K562 (cell line): ENCODE results near the gene DNAH1. TPM values are rescaled to one million over a fixed set of nuclear protein-coding genes. Genes with fewer than 3 reads are reported as not detected.

Experiments used
- CEBPG ChIP-seq, 3 experiments: fragments of 200-800 bp in 1 of 3; sonication (Bioruptor generic) in 1 of 3; sonication (generic) in 1 of 3; formaldehyde crosslinking in 1 of 3; IDR thresholded peaks in 2 of 3; conservative IDR thresholded peaks in 1 of 3; 2 replicates each; pipeline versions ENCODE4 v1.6.1 to v1.8.0; 2016 to 2022; ENCODE audit warnings: missing compliant biosample characterization in 2 of 3, missing genetic modification characterization in 2 of 3, mild to moderate bottlenecking in 1 of 3, missing genetic modification reagents in 1 of 3
- GATA2 ChIP-seq: sonication (generic); formaldehyde crosslinking; IDR thresholded peaks from 2 replicates; pipeline ENCODE4 v1.4.0; 2020; ENCODE audit warnings: mild to moderate bottlenecking, missing genetic modification reagents
- IRF9 ChIP-seq: fragments of 450-650 bp; IDR thresholded peaks from 2 replicates; pipeline ENCODE4 v1.6.1; 2016; ENCODE audit warnings: missing biosample characterization, missing genetic modification characterization
- MBD2 ChIP-seq: sonication (generic); IDR thresholded peaks from 2 replicates; pipeline ENCODE4 v1.6.1; 2016; ENCODE audit warnings: low read depth, borderline replicate concordance
- MED1 ChIP-seq: sonication (generic); formaldehyde crosslinking; IDR thresholded peaks from 2 replicates; pipeline ENCODE4 v1.8.1; 2023; ENCODE audit warnings: missing genetic modification reagents, borderline replicate concordance
- MTA2 ChIP-seq: fragments of 450-650 bp; IDR thresholded peaks from 2 replicates; pipeline ENCODE4 v1.6.1; 2016; ENCODE audit warnings: low read depth
- NFE2 ChIP-seq: IDR thresholded peaks from 2 replicates; pipeline ENCODE4 v1.6.1; 2014; ENCODE audit warnings: antibody characterized with exemption, low read depth
- OTX1 ChIP-seq: fragments of 450-650 bp; formaldehyde crosslinking; IDR thresholded peaks from 2 replicates; pipeline ENCODE4 v1.4.0; 2022; ENCODE audit warnings: mild to moderate bottlenecking
- PRDM10 ChIP-seq: fragments of 450-650 bp; IDR thresholded peaks from 2 replicates; pipeline ENCODE4 v1.6.1; 2018; ENCODE audit not compliant: partially characterized antibody
- PREB ChIP-seq: sonication (generic); formaldehyde crosslinking; IDR thresholded peaks from 2 replicates; pipeline ENCODE4 v1.8.1; 2023; ENCODE audit warnings: mild to moderate bottlenecking, missing genetic modification reagents
- RBM15 ChIP-seq: fragments of 200-400 bp; formaldehyde crosslinking; IDR thresholded peaks from 2 replicates; pipeline ENCODE4 v1.6.1; 2018; ENCODE audit warnings: mild to moderate bottlenecking, low read length, moderate library complexity; ENCODE audit not compliant: insufficient read depth
- RFX5 ChIP-seq: IDR thresholded peaks from 2 replicates; pipeline ENCODE4 v1.6.1; 2011; ENCODE audit warnings: low read depth, mild to moderate bottlenecking, improper control_type of control experiment, low read length
- SMAD4 ChIP-seq: fragments of 250-450 bp; sonication (Bioruptor Pico); conservative IDR thresholded peaks from 2 replicates; pipeline ENCODE4 v1.8.0; 2021; ENCODE audit warnings: inconsistent platforms, mild to moderate bottlenecking, moderate library complexity
- SMARCC2 ChIP-seq: fragments of 450-650 bp; IDR thresholded peaks from 2 replicates; pipeline ENCODE4 v1.6.1; 2017; ENCODE audit warnings: antibody characterized with exemption, moderate library complexity, mild to moderate bottlenecking, low read depth
- SRSF3 ChIP-seq: fragments of 200-400 bp; formaldehyde crosslinking; IDR thresholded peaks from 2 replicates; pipeline ENCODE4 v1.6.1; 2016; ENCODE audit warnings: mild to moderate bottlenecking, low read length, moderate library complexity; ENCODE audit not compliant: insufficient read depth
- U2AF1 ChIP-seq: fragments of 200-400 bp; formaldehyde crosslinking; optimal IDR thresholded peaks from 2 replicates; pipeline ENCODE3; 2017; ENCODE audit warnings: mild to moderate bottlenecking, low read depth, low read length, moderate library complexity
- ZNF41 ChIP-seq: fragments of 250-450 bp; sonication (Bioruptor Pico); conservative IDR thresholded peaks from 2 replicates; pipeline ENCODE4 v1.4.0; 2020; ENCODE audit warnings: mild to moderate bottlenecking
- ZNF512 ChIP-seq: IDR thresholded peaks from 2 replicates; pipeline ENCODE4 v1.6.1; 2016; ENCODE audit warnings: missing genetic modification characterization, missing compliant biosample characterization
- ZNF551 ChIP-seq: fragments of 250-450 bp; sonication (Bioruptor Pico); IDR thresholded peaks from 2 replicates; pipeline ENCODE4 v1.5.0; 2021; ENCODE audit warnings: mild to moderate bottlenecking, moderate library complexity
- ZNF79 ChIP-seq: fragments of 250-450 bp; sonication (Bioruptor Pico); IDR thresholded peaks from 2 replicates; pipeline ENCODE4 v1.4.0; 2020; ENCODE audit warnings: low read depth, mild to moderate bottlenecking, moderate library complexity
- polyA plus RNA-seq, 8 experiments: library from polyadenylated mRNA; depleted of rRNA in 4 of 8; stranded (reverse) in 5 of 8; unstranded in 3 of 8; fragments of >200 nt; fragmentation: Nextera tagmentation in 2 of 8; fragmentation: Illumina TruSeq in 1 of 8; extraction: Ambion mirVana in 2 of 8; extraction: Trizol in 1 of 8; gene quantifications; 2 replicates each; pipeline versions ENCODE4 v1.2.1 to v1.2.3, GENCODE V29; 2011 to 2014; ENCODE audit warnings: inconsistent platforms in 1 of 8, missing spikeins in 1 of 8
- total RNA-seq, 7 experiments: library from RNA; depleted of rRNA in 6 of 7; stranded (reverse); fragments of >200 nt in 6 of 7; fragmentation: Illumina TruSeq in 2 of 7; extraction: Trizol in 2 of 7; gene quantifications; 2 replicates each; pipeline versions ENCODE4 v1.2.1 to v1.2.3, GENCODE V29; 2011 to 2021; ENCODE audit warnings: low replicate concordance in 1 of 7

The DNAH1 gene
- total and polyA plus RNA-seq, 9 of the 15 experiments (the other 6 are each of a cell fraction or from before 2014, with no cell fraction given): 0.04 to 0.84 (median 0.50) TPM

- TF ChIP-seq ZNF551 (CRISPR knock-in tag) (no peak), OTX1 (CRISPR knock-in tag) (no peak), IRF9 (no peak), PRDM10 (peak; percentile 62), CEBPG (CRISPR knock-in tag; IDR thresholded peaks at IDR 0.05) (no peak), CEBPG (tag; conservative IDR thresholded peaks at IDR 0.05 in 1 of 2, IDR thresholded peaks at IDR 0.05 in 1 of 2) (no peak), PREB (CRISPR knock-in tag) (no peak), U2AF1 (no peak), MTA2 (peak; percentile 51; the same call in 1 of the 2 replicates), SMAD4 (CRISPR knock-in tag) (0 out of 2 replicates have a peak, but pooled peaks have one; percentile 9), MED1 (CRISPR knock-in tag) (no peak), RFX5 (no peak), NFE2 (no peak; the same call in 1 of the 2 replicates), ZNF512 (tag) (no peak), GATA2 (CRISPR knock-in tag) (peak; percentile 75), ZNF79 (no peak), RBM15 (no peak), SMARCC2 (peak; percentile 64; the same call in 1 of the 2 replicates), MBD2 (peak; percentile 57; the same call in 1 of the 2 replicates), SRSF3 (no peak), ZNF41 (no peak)
Observed at GRCh38 chr3:52299879-52300611, 16.1 kb upstream of the DNAH1 start (continued).
